ENCODE results near the gene CRY2.

Gene CRY2

DNA sequence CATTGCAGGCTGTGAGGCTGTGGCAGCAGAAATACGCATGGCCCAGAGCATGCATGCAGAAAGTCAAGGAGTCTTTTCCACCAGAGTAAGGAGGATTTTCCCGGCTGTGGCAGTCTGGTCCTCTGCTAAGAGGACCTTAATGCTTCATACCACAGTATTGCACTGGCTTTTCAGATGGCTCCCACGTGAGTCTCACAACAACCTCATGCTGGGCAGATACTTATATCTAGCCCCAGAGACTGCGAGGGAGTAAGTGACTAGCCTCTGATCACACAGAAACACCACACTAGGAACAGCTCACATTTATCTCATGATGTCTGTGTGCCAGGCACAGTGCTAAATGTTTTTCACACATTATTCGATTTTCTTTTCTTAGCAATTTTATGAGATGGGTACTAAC lies 8.0 kb downstream of the CRY2 start:
- Histone ChIP-seq H3K4me1 (ENCODE audit: low read length) (peaks cover 29% of the 10 kb centered on the region), H3K36me3 (replicated peaks; ENCODE audit: low read depth, low read length) (peaks cover 28% of the 10 kb centered on the region), H4K20me1 (ENCODE audit: insufficient read depth, low read length) (peaks cover 52% of the 10 kb centered on the region), H3K9me3 (ENCODE audit: insufficient read depth, low read length) (no peaks in the 10 kb centered on the region), H3K27ac (ENCODE audit: low read length) (no peak overlapping the region), H2AFZ (ENCODE audit: low read depth, low read length) (no peak overlapping the region), H3K4me2 (ENCODE audit: low read length) (no peak overlapping the region), H3K27me3 (ENCODE audit: low read depth, low read length) (no peaks in the 10 kb centered on the region), H3K9ac (ENCODE audit: low read length) (no peak overlapping the region), H3K79me2 (ENCODE audit: low read length) (peaks cover 56% of the 10 kb centered on the region), H3K4me3 (ENCODE audit: low read length) (no peak overlapping the region)
- TF ChIP-seq, protein P1, sequence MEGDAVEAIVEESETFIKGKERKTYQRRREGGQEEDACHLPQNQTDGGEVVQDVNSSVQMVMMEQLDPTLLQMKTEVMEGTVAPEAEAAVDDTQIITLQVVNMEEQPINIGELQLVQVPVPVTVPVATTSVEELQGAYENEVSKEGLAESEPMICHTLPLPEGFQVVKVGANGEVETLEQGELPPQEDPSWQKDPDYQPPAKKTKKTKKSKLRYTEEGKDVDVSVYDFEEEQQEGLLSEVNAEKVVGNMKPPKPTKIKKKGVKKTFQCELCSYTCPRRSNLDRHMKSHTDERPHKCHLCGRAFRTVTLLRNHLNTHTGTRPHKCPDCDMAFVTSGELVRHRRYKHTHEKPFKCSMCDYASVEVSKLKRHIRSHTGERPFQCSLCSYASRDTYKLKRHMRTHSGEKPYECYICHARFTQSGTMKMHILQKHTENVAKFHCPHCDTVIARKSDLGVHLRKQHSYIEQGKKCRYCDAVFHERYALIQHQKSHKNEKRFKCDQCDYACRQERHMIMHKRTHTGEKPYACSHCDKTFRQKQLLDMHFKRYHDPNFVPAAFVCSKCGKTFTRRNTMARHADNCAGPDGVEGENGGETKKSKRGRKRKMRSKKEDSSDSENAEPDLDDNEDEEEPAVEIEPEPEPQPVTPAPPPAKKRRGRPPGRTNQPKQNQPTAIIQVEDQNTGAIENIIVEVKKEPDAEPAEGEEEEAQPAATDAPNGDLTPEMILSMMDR (IDR thresholded peaks at IDR 0.05; ENCODE audit: low read depth, low read length), result no peak
- TF ChIP-seq EZH2phosphoT487 (IDR thresholded peaks at IDR 0.05; ENCODE audit: low read depth), result no peak

DNA sequence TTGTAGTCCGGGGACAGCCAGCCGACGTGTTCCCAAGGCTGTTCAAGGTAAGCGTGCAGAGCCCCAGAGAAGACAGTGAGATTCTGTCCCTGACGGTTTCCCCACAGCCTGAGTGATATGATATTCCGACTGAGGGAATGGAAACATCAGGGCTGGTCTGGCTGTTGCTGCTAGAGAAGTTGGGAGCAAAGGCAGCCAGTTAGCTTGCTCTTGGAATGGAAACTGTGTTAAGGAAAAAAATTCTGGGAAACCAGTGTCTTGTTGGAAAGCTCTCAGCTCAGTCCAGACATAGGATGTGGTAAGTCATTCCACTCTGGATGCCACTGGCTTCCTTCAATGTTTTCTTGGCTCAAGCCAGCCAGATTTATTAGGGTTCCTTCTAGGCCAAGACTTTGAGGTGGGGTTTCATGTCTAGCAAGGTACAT lies 8.8 kb downstream of the CRY2 start:
- Histone ChIP-seq H3K9me3 (ENCODE audit: insufficient read depth, low read length) (no peaks in the 10 kb centered on the region), H3K79me2 (ENCODE audit: low read length) (peaks cover 49% of the 10 kb centered on the region), H3K4me2 (ENCODE audit: low read length) (no peak overlapping the region), H3K9ac (ENCODE audit: low read length) (no peak overlapping the region), H4K20me1 (ENCODE audit: insufficient read depth, low read length) (peaks cover 44% of the 10 kb centered on the region), H3K27me3 (ENCODE audit: low read depth, low read length) (no peaks in the 10 kb centered on the region), H3K36me3 (replicated peaks; ENCODE audit: low read depth, low read length) (peaks cover 35% of the 10 kb centered on the region), H2AFZ (ENCODE audit: low read depth, low read length) (no peak overlapping the region), H3K4me3 (ENCODE audit: low read length) (no peak overlapping the region), H3K27ac (ENCODE audit: low read length) (no peak overlapping the region), H3K4me1 (ENCODE audit: low read length) (peaks cover 22% of the 10 kb centered on the region)
- no peak for TF ChIP-seq EZH2phosphoT487 (IDR thresholded peaks at IDR 0.05; ENCODE audit: low read depth)
- TF ChIP-seq, protein P1 (IDR thresholded peaks at IDR 0.05; ENCODE audit: low read depth, low read length), result no peak

DNA sequence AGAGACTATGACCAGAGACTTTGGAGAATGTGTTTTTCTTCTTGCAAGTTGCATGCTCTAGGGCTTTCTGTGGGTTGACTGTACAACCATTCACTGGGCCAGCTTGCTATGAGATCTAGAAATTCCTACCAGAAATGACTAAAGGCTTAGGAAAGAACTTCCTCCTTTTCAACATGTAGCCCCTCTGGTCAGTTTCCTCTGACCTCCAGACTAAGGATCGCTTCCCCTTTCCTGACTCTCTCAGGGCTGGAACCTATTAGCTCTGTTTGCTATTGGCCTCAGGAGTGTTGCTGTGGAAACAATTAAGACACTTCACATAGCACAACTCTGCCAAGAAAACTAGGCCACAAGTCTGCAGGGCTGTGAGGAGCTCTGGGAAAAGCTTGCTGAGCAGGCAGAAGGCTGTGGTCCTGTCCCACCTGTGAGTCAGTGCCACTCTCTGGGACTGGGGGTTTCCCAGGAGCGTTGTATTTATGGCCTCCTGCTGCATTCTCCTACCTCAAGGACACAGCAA lies 10.7 kb downstream of the CRY2 start:
- no peak overlapping the region for H3K9ac ChIP-seq (ENCODE audit: low read length)
- H3K4me2 ChIP-seq (ENCODE audit: low read length), result no peak overlapping the region
- H3K36me3 ChIP-seq (replicated peaks; ENCODE audit: low read depth, low read length), result peaks cover 47% of the 10 kb centered on the region
- no peak overlapping the region for H2AFZ ChIP-seq (ENCODE audit: low read depth, low read length)
- H3K27ac ChIP-seq (ENCODE audit: low read length), result no peak overlapping the region
- no peaks in the 10 kb centered on the region for H3K27me3 ChIP-seq (ENCODE audit: low read depth, low read length)
- H4K20me1 ChIP-seq (ENCODE audit: insufficient read depth, low read length), result peaks cover 29% of the 10 kb centered on the region
- H3K9me3 ChIP-seq (ENCODE audit: insufficient read depth, low read length), result no peaks in the 10 kb centered on the region
- H3K79me2 ChIP-seq (ENCODE audit: low read length), result peaks cover 30% of the 10 kb centered on the region
- no peak for TF ChIP-seq EZH2phosphoT487 (IDR thresholded peaks at IDR 0.05; ENCODE audit: low read depth)
- TF ChIP-seq, protein P1 (IDR thresholded peaks at IDR 0.05; ENCODE audit: low read depth, low read length), result no peak
- H3K4me1 ChIP-seq (ENCODE audit: low read length), result peaks cover 4% of the 10 kb centered on the region
- no peak overlapping the region for H3K4me3 ChIP-seq (ENCODE audit: low read length)

DNA sequence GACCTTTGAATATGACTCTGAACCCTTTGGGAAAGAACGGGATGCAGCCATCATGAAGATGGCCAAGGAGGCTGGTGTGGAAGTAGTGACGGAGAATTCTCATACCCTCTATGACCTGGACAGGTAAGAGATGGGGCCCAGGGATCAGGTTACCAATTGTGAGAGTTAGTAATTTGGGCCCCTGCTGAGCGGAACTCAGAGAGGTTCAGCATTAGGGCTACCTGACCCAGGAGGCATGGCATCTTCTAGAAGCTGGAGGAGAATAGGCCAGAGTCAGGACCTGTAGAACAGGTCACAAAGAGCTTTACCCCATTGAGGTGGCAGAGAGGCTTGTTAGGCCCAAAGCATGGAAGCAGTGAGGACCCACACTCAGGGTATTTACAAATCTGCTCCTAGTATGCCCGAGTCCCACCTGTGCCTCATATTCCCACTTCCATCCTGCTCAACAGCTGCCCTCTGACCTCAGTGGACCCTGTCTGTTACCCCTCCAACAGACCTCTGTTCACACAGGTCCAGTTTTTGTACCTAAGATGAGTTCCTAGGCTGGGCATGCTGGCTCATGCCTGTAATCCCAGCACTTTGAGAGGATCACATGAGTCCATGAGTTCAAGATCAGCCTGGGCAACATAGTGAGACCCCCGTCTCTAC lies 11.6 kb downstream of the CRY2 start:
- no peaks in the 10 kb centered on the region for H3K9me3 ChIP-seq (ENCODE audit: insufficient read depth, low read length)
- TF ChIP-seq EZH2phosphoT487 (IDR thresholded peaks at IDR 0.05; ENCODE audit: low read depth), result no peak
- TF ChIP-seq, protein P1 (IDR thresholded peaks at IDR 0.05; ENCODE audit: low read depth, low read length), result no peak
- peaks cover 20% of the 10 kb centered on the region for H4K20me1 ChIP-seq (ENCODE audit: insufficient read depth, low read length)
- peaks cover 22% of the 10 kb centered on the region for H3K79me2 ChIP-seq (ENCODE audit: low read length)
- H3K36me3 ChIP-seq (replicated peaks; ENCODE audit: low read depth, low read length), result peaks cover 56% of the 10 kb centered on the region
- H2AFZ ChIP-seq (ENCODE audit: low read depth, low read length), result no peak overlapping the region
- H3K4me1 ChIP-seq (ENCODE audit: low read length), result no peaks in the 10 kb centered on the region; the same call in 1 of the 2 replicates
- no peak overlapping the region for H3K4me2 ChIP-seq (ENCODE audit: low read length)
- H3K4me3 ChIP-seq (ENCODE audit: low read length), result no peak overlapping the region
- no peak overlapping the region for H3K9ac ChIP-seq (ENCODE audit: low read length)
- H3K27me3 ChIP-seq (ENCODE audit: low read depth, low read length), result no peaks in the 10 kb centered on the region
- H3K27ac ChIP-seq (ENCODE audit: low read length), result no peak overlapping the region
